Type B pancreatic cell (in vitro differentiated cells): Measurements from ENCODE around the gene PPM1L. TPM values are rescaled to one million over a fixed set of nuclear protein-coding genes. Genes with fewer than 3 reads are reported as not detected.

Experiments
- DNase-seq: peaks from one replicate; pipeline ENCODE4 v3.0.0; 2021; ENCODE audit warnings: mixed read lengths; ENCODE audit not compliant: unreplicated experiment; ENCODE audit errors: extremely low spot score
- H3K27ac Mint-ChIP-seq: 2 replicates; pipeline ENCODE4 v1.8.0; 2021; ENCODE audit warnings: mild to moderate bottlenecking, mixed read lengths
- H3K27me3 Mint-ChIP-seq: 2 replicates; pipeline ENCODE4 v1.8.0; 2021; ENCODE audit warnings: mixed read lengths
- H3K36me3 Mint-ChIP-seq: 2 replicates; pipeline ENCODE4 v1.8.0; 2021; ENCODE audit warnings: mixed read lengths
- H3K4me1 Mint-ChIP-seq: one replicate; pipeline ENCODE4 v1.8.0; 2021; ENCODE audit warnings: mixed read lengths; ENCODE audit not compliant: unreplicated experiment
- H3K4me3 Mint-ChIP-seq: 2 replicates; pipeline ENCODE4 v1.8.0; 2021; ENCODE audit warnings: mild to moderate bottlenecking, mixed read lengths
- H3K9me3 Mint-ChIP-seq: 2 replicates; pipeline ENCODE4 v1.8.0; 2021; ENCODE audit warnings: mixed read lengths
- total RNA-seq: library from RNA; stranded (reverse); gene quantifications from 2 replicates; pipeline ENCODE4 v1.2.1, GENCODE V29; 2021; ENCODE audit warnings: low replicate concordance
- TF ChIP-seq, protein P1 (sequence below): fragments of 200-600 bp; sonication (generic); conservative IDR thresholded peaks from 2 replicates; pipeline ENCODE4 v1.5.0; 2021; ENCODE audit warnings: antibody characterized with exemption, mild to moderate bottlenecking

The PPM1L gene
- total RNA-seq, 1 donor from 2014 or later = 29.4 TPM

DNA sequence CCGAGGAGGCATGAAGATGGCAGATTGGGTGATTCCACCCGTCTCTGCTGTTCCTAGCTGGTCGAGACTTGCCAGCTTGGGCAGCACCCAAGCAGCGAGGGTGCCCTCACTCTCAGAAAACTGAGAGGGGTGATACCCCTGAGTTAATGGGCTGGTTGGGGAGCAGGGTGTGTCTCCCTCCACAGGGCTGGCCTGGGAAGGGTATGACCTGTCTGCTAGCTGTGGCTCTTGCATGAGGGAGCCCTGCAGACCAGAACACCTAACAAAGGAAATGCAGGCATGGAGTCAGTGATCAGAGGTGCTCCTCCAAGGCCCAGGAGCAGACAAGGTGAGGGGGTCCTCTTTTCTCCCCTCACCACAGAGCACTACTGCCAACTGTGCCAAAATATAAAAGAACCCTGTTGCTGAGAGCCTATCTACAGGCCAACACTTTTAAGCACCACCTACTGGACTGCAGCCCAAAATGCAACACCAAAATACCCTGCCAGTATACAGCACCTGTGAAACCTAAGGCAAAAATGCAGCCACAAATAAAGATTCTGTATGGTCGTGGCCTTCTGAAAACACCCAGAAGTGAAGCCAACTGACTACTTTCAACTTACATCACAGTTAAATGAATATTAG is 35.8 kb upstream of the PPM1L start:
- TF ChIP-seq, protein P1, sequence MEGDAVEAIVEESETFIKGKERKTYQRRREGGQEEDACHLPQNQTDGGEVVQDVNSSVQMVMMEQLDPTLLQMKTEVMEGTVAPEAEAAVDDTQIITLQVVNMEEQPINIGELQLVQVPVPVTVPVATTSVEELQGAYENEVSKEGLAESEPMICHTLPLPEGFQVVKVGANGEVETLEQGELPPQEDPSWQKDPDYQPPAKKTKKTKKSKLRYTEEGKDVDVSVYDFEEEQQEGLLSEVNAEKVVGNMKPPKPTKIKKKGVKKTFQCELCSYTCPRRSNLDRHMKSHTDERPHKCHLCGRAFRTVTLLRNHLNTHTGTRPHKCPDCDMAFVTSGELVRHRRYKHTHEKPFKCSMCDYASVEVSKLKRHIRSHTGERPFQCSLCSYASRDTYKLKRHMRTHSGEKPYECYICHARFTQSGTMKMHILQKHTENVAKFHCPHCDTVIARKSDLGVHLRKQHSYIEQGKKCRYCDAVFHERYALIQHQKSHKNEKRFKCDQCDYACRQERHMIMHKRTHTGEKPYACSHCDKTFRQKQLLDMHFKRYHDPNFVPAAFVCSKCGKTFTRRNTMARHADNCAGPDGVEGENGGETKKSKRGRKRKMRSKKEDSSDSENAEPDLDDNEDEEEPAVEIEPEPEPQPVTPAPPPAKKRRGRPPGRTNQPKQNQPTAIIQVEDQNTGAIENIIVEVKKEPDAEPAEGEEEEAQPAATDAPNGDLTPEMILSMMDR = no peak
- Mint-ChIP-seq H3K4me3 (no peak overlapping the region), H3K4me1 (no peaks in the 10 kb centered on the region), H3K27ac (no peak overlapping the region), H3K27me3 (no peaks in the 10 kb centered on the region), H3K36me3 (no peaks in the 10 kb centered on the region), H3K9me3 (no peaks in the 10 kb centered on the region)
- no peak for DNase-seq

DNA sequence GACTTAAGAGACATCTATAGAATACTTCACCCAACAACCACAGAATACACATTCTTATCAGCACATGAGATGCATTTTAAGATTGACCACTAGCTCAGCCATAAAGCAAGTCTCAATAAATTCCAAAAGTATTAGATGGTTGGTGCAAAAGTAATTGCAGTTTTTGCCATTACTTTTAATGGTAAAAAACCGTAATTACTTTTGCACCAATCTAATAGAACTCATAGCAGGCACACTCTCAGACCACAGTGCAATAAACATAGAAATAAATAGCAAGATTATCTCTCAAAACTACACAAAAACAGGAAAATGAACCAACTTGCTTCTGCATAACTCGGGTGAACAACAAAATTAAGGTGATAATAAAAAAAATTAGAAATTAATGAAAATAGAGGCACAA is 33.7 kb upstream of the PPM1L start:
- H3K36me3 Mint-ChIP-seq = no peaks in the 10 kb centered on the region
- no peak for DNase-seq
- TF ChIP-seq, protein P1 = no peak
- H3K27ac Mint-ChIP-seq = no peak overlapping the region
- no peaks in the 10 kb centered on the region for H3K9me3 Mint-ChIP-seq
- no peak overlapping the region for H3K4me3 Mint-ChIP-seq
- no peaks in the 10 kb centered on the region for H3K4me1 Mint-ChIP-seq
- H3K27me3 Mint-ChIP-seq = no peaks in the 10 kb centered on the region

DNA sequence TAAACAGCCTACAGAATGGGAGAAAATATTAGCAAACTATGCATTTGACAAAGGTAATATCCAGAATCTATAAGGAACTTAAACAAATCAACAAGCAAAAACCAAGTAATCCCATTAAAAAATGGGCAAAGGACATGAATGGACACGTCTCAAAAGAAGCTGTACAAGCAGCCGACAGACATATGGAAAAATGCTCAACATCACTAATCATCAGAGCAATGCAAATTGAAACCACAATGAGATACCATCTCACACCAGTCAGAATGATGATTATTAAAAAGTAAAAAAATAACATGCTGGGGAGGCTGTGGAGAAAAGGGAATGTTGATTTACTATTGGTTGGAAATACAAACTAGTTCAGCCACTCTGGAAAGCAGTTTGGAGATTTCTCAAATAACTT is 30.7 kb upstream of the PPM1L start:
- H3K4me1 Mint-ChIP-seq = no peaks in the 10 kb centered on the region
- H3K36me3 Mint-ChIP-seq = no peaks in the 10 kb centered on the region
- no peak overlapping the region for H3K27ac Mint-ChIP-seq
- H3K4me3 Mint-ChIP-seq = no peak overlapping the region
- no peak for DNase-seq
- TF ChIP-seq, protein P1 = no peak
- H3K27me3 Mint-ChIP-seq = no peaks in the 10 kb centered on the region
- no peaks in the 10 kb centered on the region for H3K9me3 Mint-ChIP-seq

DNA sequence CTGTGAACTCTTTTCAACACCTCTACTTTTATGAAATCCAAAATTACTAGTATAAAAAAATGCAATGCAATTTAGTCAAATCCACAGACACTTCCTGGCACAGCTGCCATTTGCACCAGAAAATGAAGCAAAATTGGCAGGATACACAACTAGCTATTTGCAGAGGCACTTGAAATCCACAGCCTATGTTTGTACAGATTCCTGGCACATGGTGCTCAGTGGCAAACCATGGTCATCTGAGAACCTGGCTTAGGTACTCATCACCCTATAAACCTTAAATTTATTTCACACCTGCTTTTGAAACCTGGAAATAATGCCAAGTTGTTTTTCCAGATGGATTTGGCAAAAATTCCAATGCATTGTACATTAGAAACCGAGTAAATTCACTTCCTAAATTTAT is 20.2 kb upstream of the PPM1L start:
- peaks cover 12% of the 10 kb centered on the region for H3K4me1 Mint-ChIP-seq
- no peaks in the 10 kb centered on the region for H3K27me3 Mint-ChIP-seq
- TF ChIP-seq, protein P1 = no peak
- no peak overlapping the region for H3K27ac Mint-ChIP-seq
- no peak for DNase-seq
- no peaks in the 10 kb centered on the region for H3K9me3 Mint-ChIP-seq
- no peaks in the 10 kb centered on the region for H3K36me3 Mint-ChIP-seq
- H3K4me3 Mint-ChIP-seq = no peak overlapping the region

DNA sequence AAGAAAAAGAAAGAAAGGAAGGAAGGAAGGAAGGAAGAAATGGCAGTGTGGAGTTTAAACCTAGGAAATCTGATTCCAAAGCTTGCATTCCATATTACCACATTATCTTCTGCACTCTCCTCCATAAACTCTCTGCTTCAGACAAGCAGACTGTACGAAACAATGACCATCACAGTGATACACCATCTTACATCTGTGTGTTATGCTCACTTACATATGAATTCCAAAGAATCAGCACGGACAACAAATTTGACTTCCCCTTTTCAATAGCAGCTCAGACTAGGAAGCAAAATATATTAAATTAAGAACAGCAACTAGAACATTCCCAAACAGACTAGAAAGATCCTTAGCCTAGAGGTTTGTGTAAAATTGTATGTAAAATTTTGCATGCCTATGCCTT is 18.0 kb upstream of the PPM1L start:
- TF ChIP-seq, protein P1 = no peak
- Mint-ChIP-seq H3K9me3 (no peaks in the 10 kb centered on the region), H3K27me3 (no peaks in the 10 kb centered on the region), H3K4me3 (no peak overlapping the region), H3K36me3 (no peaks in the 10 kb centered on the region), H3K27ac (no peak overlapping the region), H3K4me1 (peaks cover 12% of the 10 kb centered on the region)
- DNase-seq = no peak

DNA sequence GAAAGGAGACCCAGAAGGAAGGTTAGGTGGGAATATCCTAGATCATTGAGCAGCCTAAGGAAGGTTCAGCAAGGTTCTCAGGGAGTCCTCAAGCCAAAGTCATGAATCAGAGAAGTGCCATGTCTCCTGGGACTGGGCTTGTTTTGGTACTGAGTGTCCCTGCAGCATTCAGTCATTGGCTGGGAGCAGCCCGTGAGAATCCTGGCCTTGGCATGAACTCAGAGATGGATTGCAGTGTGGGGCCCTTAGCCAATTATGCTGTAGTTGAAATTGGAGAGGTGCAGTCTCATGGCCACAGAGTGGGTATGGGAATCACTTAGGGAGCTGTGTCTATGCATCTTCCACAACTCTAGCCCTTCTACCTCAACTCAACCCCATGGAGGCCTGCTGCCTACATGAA is 17.0 kb upstream of the PPM1L start:
- no peaks in the 10 kb centered on the region for H3K27me3 Mint-ChIP-seq
- H3K4me3 Mint-ChIP-seq = no peak overlapping the region

More for the DNA sequence above, 17.0 kb upstream of the PPM1L start:
- H3K9me3 Mint-ChIP-seq = no peaks in the 10 kb centered on the region
- H3K27ac Mint-ChIP-seq = no peak overlapping the region
- H3K4me1 Mint-ChIP-seq = peaks cover 12% of the 10 kb centered on the region
- TF ChIP-seq, protein P1 = no peak
- DNase-seq = no peak
- H3K36me3 Mint-ChIP-seq = no peaks in the 10 kb centered on the region
